Measurements from ENCODE around the gene TASOR2.

Gene TASOR2

DNA sequence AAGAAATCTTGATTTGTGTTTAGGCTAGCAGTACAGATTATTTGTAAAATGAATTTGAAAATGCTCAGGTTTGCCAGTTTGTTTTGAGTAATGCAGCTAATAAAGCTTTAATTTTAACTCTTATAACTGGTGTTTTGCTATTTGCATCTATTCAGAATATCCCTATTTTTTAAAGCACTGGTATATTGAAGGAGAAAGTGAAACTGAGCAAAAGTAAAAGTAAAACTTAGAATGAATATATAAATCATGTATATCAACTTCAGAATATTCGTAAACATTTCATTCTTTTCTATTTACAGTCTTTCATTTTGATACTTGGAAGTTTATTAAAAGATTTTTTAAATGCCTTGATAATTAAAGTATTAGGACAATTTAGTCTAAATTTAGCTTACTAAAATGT is 26.2 kb downstream of the TASOR2 start:
- H3K79me2 ChIP-seq (ENCODE audit: control insufficient read depth, low read length) = peaks cover 100% of the 10 kb centered on the region

DNA sequence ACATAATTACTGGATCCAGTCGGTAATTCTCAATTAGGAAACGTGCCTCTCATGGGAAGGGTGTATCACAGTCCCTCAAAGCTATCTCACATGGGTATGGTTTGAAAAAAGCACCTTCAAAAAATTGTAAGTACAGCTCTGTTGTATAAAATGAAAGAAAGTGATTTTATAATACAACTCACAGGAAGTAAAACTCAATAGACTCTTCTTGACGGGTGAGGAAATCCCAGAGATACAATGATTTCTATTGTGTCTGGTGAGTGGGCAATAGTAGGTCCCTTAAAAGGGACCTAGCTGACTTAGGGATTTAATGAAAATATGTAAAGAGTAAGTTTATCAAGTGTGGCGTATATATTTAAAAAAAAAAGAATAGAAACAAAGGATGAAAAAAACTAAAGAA is 27.0 kb downstream of the TASOR2 start:
- peak overlapping the region; percentile 2; the same call in 1 of the 2 replicates for H3K4me3 ChIP-seq (ENCODE audit: low read length)
- H3K9me2 ChIP-seq (replicated peaks; ENCODE audit: control insufficient read depth, low read length) = no peaks in the 10 kb centered on the region
- no peaks in the 10 kb centered on the region for H3K27me3 ChIP-seq (ENCODE audit: control insufficient read depth, low read length)
- peaks cover 57% of the 10 kb centered on the region for H3F3A ChIP-seq (ENCODE audit: control insufficient read depth, insufficient read depth)
- H3K79me2 ChIP-seq (ENCODE audit: control insufficient read depth, low read length) = peaks cover 100% of the 10 kb centered on the region
- H3K36me3 ChIP-seq (ENCODE audit: control insufficient read depth, low read length) = peaks cover 94% of the 10 kb centered on the region
- TF ChIP-seq EZH2phosphoT487 (IDR thresholded peaks at IDR 0.05; ENCODE audit: borderline replicate concordance, low read length) (no peak), CTCF (IDR thresholded peaks at IDR 0.05; ENCODE audit: low read depth, low read length, poor library complexity, severe bottlenecking) (no peak)
- no peaks in the 10 kb centered on the region for H3K9me3 ChIP-seq (ENCODE audit: control insufficient read depth, insufficient read depth, low read length)
- peaks cover 100% of the 10 kb centered on the region for H3K4me1 ChIP-seq (ENCODE audit: control insufficient read depth, low read length)
- H4K20me1 ChIP-seq (ENCODE audit: control insufficient read depth, insufficient read depth, low read depth, low read length) = peaks cover 47% of the 10 kb centered on the region; the same call in 1 of the 2 replicates
- H3K27ac ChIP-seq (ENCODE audit: low read depth, low read length) = peak overlapping the region; percentile 23
- peak overlapping the region; percentile 42 for H3K4me2 ChIP-seq (ENCODE audit: low read length)

More for the DNA sequence above, 26.2 kb downstream of the TASOR2 start:
- Histone ChIP-seq H3K4me2 (ENCODE audit: low read length) (peak overlapping the region; percentile 42), H3F3A (ENCODE audit: control insufficient read depth, insufficient read depth) (peaks cover 59% of the 10 kb centered on the region), H3K4me1 (ENCODE audit: control insufficient read depth, low read length) (peaks cover 100% of the 10 kb centered on the region), H3K36me3 (ENCODE audit: control insufficient read depth, low read length) (peaks cover 94% of the 10 kb centered on the region), H3K9me2 (replicated peaks; ENCODE audit: control insufficient read depth, low read length) (no peaks in the 10 kb centered on the region), H3K9me3 (ENCODE audit: control insufficient read depth, insufficient read depth, low read length) (no peaks in the 10 kb centered on the region), H4K20me1 (ENCODE audit: control insufficient read depth, insufficient read depth, low read depth, low read length) (peaks cover 41% of the 10 kb centered on the region; the same call in 1 of the 2 replicates), H3K27ac (ENCODE audit: low read depth, low read length) (0 out of 2 replicates have a peak overlapping the region, but pooled peaks have one; percentile 23), H3K4me3 (ENCODE audit: low read length) (peak overlapping the region; percentile 4; the same call in 1 of the 2 replicates), H3K27me3 (ENCODE audit: control insufficient read depth, low read length) (no peaks in the 10 kb centered on the region)
- TF ChIP-seq CTCF (IDR thresholded peaks at IDR 0.05; ENCODE audit: low read depth, low read length, poor library complexity, severe bottlenecking) (no peak), EZH2phosphoT487 (IDR thresholded peaks at IDR 0.05; ENCODE audit: borderline replicate concordance, low read length) (no peak)

DNA sequence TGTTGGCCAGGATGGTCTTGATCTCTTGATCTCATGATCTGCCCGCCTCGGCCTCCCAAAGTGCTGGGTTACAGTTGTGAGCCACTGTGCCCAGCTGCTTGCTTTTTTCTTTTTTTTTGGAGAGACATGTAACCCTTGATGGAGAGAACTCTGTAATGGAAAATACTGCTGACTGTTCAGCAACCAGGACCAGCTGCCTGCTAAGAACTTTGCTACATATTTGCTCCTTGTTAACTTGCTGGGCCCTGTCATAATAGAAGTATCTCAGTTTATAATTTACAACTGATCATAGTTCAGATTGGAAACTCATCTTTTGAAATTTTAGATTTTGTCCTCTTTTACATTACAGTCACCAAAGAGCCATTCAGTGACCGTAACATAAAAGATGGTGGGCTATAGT is 34.9 kb downstream of the TASOR2 start:
- H3F3A ChIP-seq (ENCODE audit: control insufficient read depth, insufficient read depth) = peaks cover 62% of the 10 kb centered on the region
- H3K27me3 ChIP-seq (ENCODE audit: control insufficient read depth, low read length) = no peaks in the 10 kb centered on the region
- H3K9me3 ChIP-seq (ENCODE audit: control insufficient read depth, insufficient read depth, low read length) = no peaks in the 10 kb centered on the region
- H3K4me1 ChIP-seq (ENCODE audit: control insufficient read depth, low read length) = peaks cover 71% of the 10 kb centered on the region
- H4K20me1 ChIP-seq (ENCODE audit: control insufficient read depth, insufficient read depth, low read depth, low read length) = peaks cover 17% of the 10 kb centered on the region; the same call in 1 of the 2 replicates
- no peak overlapping the region for H3K4me3 ChIP-seq (ENCODE audit: low read length)
- TF ChIP-seq EZH2phosphoT487 (IDR thresholded peaks at IDR 0.05; ENCODE audit: borderline replicate concordance, low read length) (no peak), CTCF (IDR thresholded peaks at IDR 0.05; ENCODE audit: low read depth, low read length, poor library complexity, severe bottlenecking) (no peak)
- H3K27ac ChIP-seq (ENCODE audit: low read depth, low read length) = no peak overlapping the region
- no peak overlapping the region for H3K4me2 ChIP-seq (ENCODE audit: low read length)
- peaks cover 92% of the 10 kb centered on the region for H3K36me3 ChIP-seq (ENCODE audit: control insufficient read depth, low read length)
- no peaks in the 10 kb centered on the region for H3K9me2 ChIP-seq (replicated peaks; ENCODE audit: control insufficient read depth, low read length)
- H3K79me2 ChIP-seq (ENCODE audit: control insufficient read depth, low read length) = peaks cover 94% of the 10 kb centered on the region
